CD4-positive, alpha-beta T cell treated with Interleukin-21 for 1 hour (primary cell): Measurements from ENCODE around the gene UCK2.

ENCODE experiments used
- DNase-seq: peaks from one replicate; pipeline ENCODE4 v3.0.0-alpha.2; 2020

The UCK2 gene

GRCh38 chr1:165907256-165907857, 79.9 kb downstream of the UCK2 start:
- DNase-seq: no peak

GRCh38 chr1:165910764-165911421, 83.5 kb downstream of the UCK2 start:
- DNase-seq: no peak

- no peak for DNase-seq
Observed at GRCh38 chr1:165911609-165912281, 84.3 kb downstream of the UCK2 start.

GRCh38 chr1:165912638-165913037, 85.2 kb downstream of the UCK2 start:
- no peak for DNase-seq

- peak; percentile 79 for DNase-seq
Observed at GRCh38 chr1:165914136-165914798, 86.9 kb downstream of the UCK2 start.

GRCh38 chr1:165915480-165915879, 88.1 kb downstream of the UCK2 start:
- DNase-seq: no peak

GRCh38 chr1:165915932-165916348, 88.5 kb downstream of the UCK2 start:
- no peak for DNase-seq

- no peak for DNase-seq
Observed at GRCh38 chr1:165917166-165917565, 89.8 kb downstream of the UCK2 start.

GRCh38 chr1:165924117-165924516, 96.7 kb downstream of the UCK2 start:
- no peak for DNase-seq

- no peak for DNase-seq
Observed at GRCh38 chr1:165925498-165926079, 98.2 kb downstream of the UCK2 start.

- DNase-seq: no peak
Observed at GRCh38 chr1:165927169-165927568, 99.8 kb downstream of the UCK2 start.

- peak; percentile 62 for DNase-seq
Observed at GRCh38 chr1:165928075-165928731, 100.8 kb downstream of the UCK2 start.

- DNase-seq: no peak
Observed at GRCh38 chr1:165930961-165931360, 103.5 kb downstream of the UCK2 start.

GRCh38 chr1:165933446-165934170, 106.2 kb downstream of the UCK2 start:
- DNase-seq: no peak

GRCh38 chr1:165936542-165936941, 109.1 kb downstream of the UCK2 start:
- no peak for DNase-seq

- no peak for DNase-seq
Observed at GRCh38 chr1:165937829-165938228, 110.4 kb downstream of the UCK2 start.

- no peak for DNase-seq
Observed at GRCh38 chr1:165938844-165939243, 111.4 kb downstream of the UCK2 start.

- no peak for DNase-seq
Observed at GRCh38 chr1:165941531-165941930, 114.1 kb downstream of the UCK2 start.

- no peak for DNase-seq
Observed at GRCh38 chr1:165942062-165942461, 114.6 kb downstream of the UCK2 start.

- no peak for DNase-seq
Observed at GRCh38 chr1:165942927-165943597, 115.6 kb downstream of the UCK2 start.

- no peak for DNase-seq
Observed at GRCh38 chr1:165945911-165946310, 118.5 kb downstream of the UCK2 start.
